Lung (tissue), 12 donors: ENCODE data around the gene SETBP1. TPM values are rescaled to one million over a fixed set of nuclear protein-coding genes. Genes with fewer than 3 reads are reported as not detected.
A peak's percentile ranks its signal among the peaks of the same experiment; 100 is the strongest.

Experiments used
- ATAC-seq: fragments of 200-7000 bp; cut with Tn5 transposase; one replicate; pipeline ENCODE4 v1.9.1; 2020; ENCODE audit warnings: moderate number of reproducible peaks; ENCODE audit not compliant: insufficient read depth, low FRiP score
- DNase-seq, 3 donors: peaks; one replicate each; pipeline ENCODE4 v3.0.0-alpha.2; 2013 to 2017
- H3K27ac ChIP-seq, 2 donors: one replicate each; pipeline ENCODE4 v1.5.1; 2013; ENCODE audit warnings: mild to moderate bottlenecking in 2 of 2, moderate library complexity in 2 of 2, control low read depth in 1 of 2, inconsistent platforms in 1 of 2, low read depth in 1 of 2, low read length in 1 of 2
- H3K27me3 ChIP-seq, 3 donors: one replicate each; pipeline ENCODE4 v1.5.1; 2013; ENCODE audit warnings: low read length in 2 of 3; ENCODE audit not compliant: control insufficient read depth in 3 of 3, insufficient read depth in 3 of 3
- H3K36me3 ChIP-seq, 4 donors: one replicate each; pipeline ENCODE4 v1.5.1; 2013; ENCODE audit warnings: low read length in 4 of 4, mild to moderate bottlenecking in 1 of 4, moderate library complexity in 1 of 4; ENCODE audit not compliant: control insufficient read depth in 4 of 4, insufficient read depth in 4 of 4
- H3K4me1 ChIP-seq, 5 donors: one replicate each; pipeline ENCODE4 v1.5.1; 2013; ENCODE audit warnings: low read length in 5 of 5, mild to moderate bottlenecking in 2 of 5, moderate library complexity in 1 of 5; ENCODE audit not compliant: control insufficient read depth in 5 of 5, insufficient read depth in 5 of 5
- H3K4me3 ChIP-seq: one replicate; pipeline ENCODE4 v1.5.1; 2013; ENCODE audit warnings: mild to moderate bottlenecking, control low read depth, moderate library complexity
- H3K9ac ChIP-seq, 2 donors: one replicate each; pipeline ENCODE4 v1.5.1; 2013; ENCODE audit warnings: low read length in 2 of 2, control low read depth in 1 of 2; ENCODE audit not compliant: insufficient read depth in 1 of 2
- H3K9me3 ChIP-seq, 4 donors: one replicate each; pipeline ENCODE4 v1.5.1; 2013; ENCODE audit warnings: low read length in 3 of 4, mild to moderate bottlenecking in 1 of 4, moderate library complexity in 1 of 4; ENCODE audit not compliant: control insufficient read depth in 4 of 4, insufficient read depth in 3 of 4
- CTCF ChIP-seq: IDR thresholded peaks from 2 replicates; pipeline ENCODE4 v1.5.1; 2012; ENCODE audit warnings: mild to moderate bottlenecking; ENCODE audit errors: control extremely low read depth, extremely low read depth
- WGBS, 2 donors: extraction: QIAGEN DNeasy Blood & Tissue Kit; methylation state at CpG; one replicate each; pipeline ENCODE4 v1.1.7; 2013; 5-methylcytosine and 5-hydroxymethylcytosine counted together
- polyA plus RNA-seq, 2 donors: library from polyadenylated mRNA; stranded (reverse); fragments of 200-250 nt; gene quantifications; one replicate each; pipeline ENCODE4 v1.2.1, GENCODE V29; 2013
- total RNA-seq, 2 donors: library from RNA; depleted of rRNA in 1 of 2; stranded (reverse); fragments of >200 nt in 1 of 2; gene quantifications; one replicate each; pipeline ENCODE4 v1.2.1, GENCODE V29; 2014 to 2021
- donor health status: control.
- donor health status: control.
- donor health status: Bipolar disorder and iron deficiency.
- donor health status: healthy.
- donor health status: DM: yes; HTN: yes; CAD: no.

Gene SETBP1
- total and polyA plus RNA-seq, 4 donors: 1.6 to 43.8 (median 16.6) TPM

GRCh38 chr18:44936485-44936884 lies 255.8 kb downstream of the SETBP1 start:
- no peak for ATAC-seq
- H3K4me3 ChIP-seq: no peak overlapping the region
- no peak overlapping the region for H3K27ac ChIP-seq
- DNase-seq: no peak
- H3K9me3 ChIP-seq: peaks cover 0 to 8% (median 1%) of the 10 kb centered on the region in 4 donors
- peaks cover 0 to 5% (median 4%) of the 10 kb centered on the region in 5 donors for H3K4me1 ChIP-seq
- no peaks in the 10 kb centered on the region for H3K36me3 ChIP-seq
- H3K9ac ChIP-seq: no peak overlapping the region
- no peak for TF ChIP-seq CTCF
- WGBS, 2 donors: 84 to 91% methylated on average over 6 of the region's 6 CpGs
- no peaks in the 10 kb centered on the region for H3K27me3 ChIP-seq

- H3K27me3 ChIP-seq: no peaks in the 10 kb centered on the region
- H3K9me3 ChIP-seq: peaks cover 0 to 8% (median 1%) of the 10 kb centered on the region in 4 donors
- TF ChIP-seq CTCF: no peak
- H3K4me1 ChIP-seq: peaks cover 0 to 6% (median 4%) of the 10 kb centered on the region in 5 donors
- DNase-seq: peak in 2 of 3 donors; percentile 41 to 54
- no peak for ATAC-seq
- H3K36me3 ChIP-seq: no peaks in the 10 kb centered on the region
- H3K27ac ChIP-seq: peak overlapping the region in 1 of 2 donors; percentile 21
- H3K9ac ChIP-seq: no peak overlapping the region
- no peak overlapping the region for H3K4me3 ChIP-seq
- 46 to 69% methylated on average over 12 of the region's 12 CpGs for WGBS, 2 donors
Measured at GRCh38 chr18:44937960-44938719, 257.5 kb downstream of the SETBP1 start.

- 67 to 88% methylated on average over 5 of the region's 5 CpGs for WGBS, 2 donors
- peaks cover 0 to 2% (median under 1%) of the 10 kb centered on the region in 4 donors for H3K9me3 ChIP-seq
- TF ChIP-seq CTCF: no peak
- DNase-seq (no peak), ATAC-seq (no peak)
- H3K27ac ChIP-seq: no peak overlapping the region
- no peak overlapping the region for H3K4me3 ChIP-seq
- no peaks in the 10 kb centered on the region for H3K36me3 ChIP-seq
- no peak overlapping the region for H3K9ac ChIP-seq
- H3K27me3 ChIP-seq: no peaks in the 10 kb centered on the region
- peaks cover 0 to 11% (median 7%) of the 10 kb centered on the region in 5 donors for H3K4me1 ChIP-seq
Measured at GRCh38 chr18:44938720-44939665, 258.3 kb downstream of the SETBP1 start.
